IPS DF 6.9 (cell line): ENCODE measurements around the gene ECM1.
A peak's percentile ranks its signal among the peaks of the same experiment; 100 is the strongest.

Experiments
- DNase-seq: peaks from one replicate; pipeline ENCODE4 v3.0.0-alpha.2; 2013; ENCODE audit warnings: low read depth, low spot score
- H3K27ac ChIP-seq: one replicate; pipeline ENCODE4 v1.5.1; 2013; ENCODE audit warnings: low read length, control low read depth
- H3K27me3 ChIP-seq: 2 replicates; pipeline ENCODE4 v1.6.1; 2013; ENCODE audit warnings: mild to moderate bottlenecking, low read length; ENCODE audit not compliant: control insufficient read depth, insufficient read depth
- H3K36me3 ChIP-seq: 2 replicates; pipeline ENCODE4 v1.6.1; 2013; ENCODE audit warnings: low read length; ENCODE audit not compliant: control insufficient read depth, insufficient read depth
- H3K4me1 ChIP-seq: 2 replicates; pipeline ENCODE4 v1.6.1; 2013; ENCODE audit warnings: low read length; ENCODE audit not compliant: control insufficient read depth, insufficient read depth
- H3K4me3 ChIP-seq: 2 replicates; pipeline ENCODE4 v1.5.1; 2013; ENCODE audit warnings: mild to moderate bottlenecking, low read length
- H3K9me3 ChIP-seq: 2 replicates; pipeline ENCODE4 v1.6.1; 2013; ENCODE audit warnings: low read length, inconsistent platforms; ENCODE audit not compliant: control insufficient read depth, insufficient read depth
- WGBS: extraction: QIAGEN DNeasy Blood & Tissue Kit; methylation state at CpG from one replicate; pipeline ENCODE4 v1.1.7; 2013; ENCODE audit warnings: mixed read lengths, missing lambda C conversion rate; ENCODE audit not compliant: insufficient read length, insufficient coverage; 5-methylcytosine and 5-hydroxymethylcytosine counted together

The ECM1 gene

GRCh38 chr1:150507912-150508864 is at the start of gene ECM1:
ECM1 (plus strand) TSS chr1:150508109; CDS start chr1:150508210, 101 bp downstream.
- no peak for DNase-seq
- H3K4me1 ChIP-seq: no peaks in the 10 kb centered on the region
- WGBS: no CpG with 5 or more reads among the region's 7 CpGs
- peaks cover 14% of the 10 kb centered on the region for H3K36me3 ChIP-seq
- no peaks in the 10 kb centered on the region for H3K27me3 ChIP-seq
- no peak within 1 kb of the TSS for H3K4me3 ChIP-seq
- H3K27ac ChIP-seq: no peak within 1 kb of the TSS
- H3K9me3 ChIP-seq: no peaks in the 10 kb centered on the region

DNA sequence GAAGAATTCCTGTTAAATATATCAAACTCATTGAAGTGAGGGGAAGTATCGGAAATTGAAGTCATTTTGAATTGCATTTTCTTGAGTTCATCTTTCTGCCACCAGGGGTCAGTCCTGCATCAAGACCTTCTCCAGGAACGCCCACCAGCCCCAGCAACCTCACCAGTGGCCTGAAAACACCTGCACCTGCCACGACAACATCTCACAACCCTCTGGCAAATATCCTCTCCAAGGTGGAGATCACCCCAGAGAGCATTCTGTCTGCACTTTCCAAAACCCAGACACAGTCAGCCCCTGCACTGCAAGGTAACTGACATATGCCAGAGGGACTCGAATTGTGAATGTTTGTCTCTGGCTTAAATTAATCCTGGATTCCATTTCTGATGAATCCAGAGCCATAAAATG is 43.5 kb upstream of the ECM1 start:
- peak; percentile 41 for DNase-seq

DNA sequence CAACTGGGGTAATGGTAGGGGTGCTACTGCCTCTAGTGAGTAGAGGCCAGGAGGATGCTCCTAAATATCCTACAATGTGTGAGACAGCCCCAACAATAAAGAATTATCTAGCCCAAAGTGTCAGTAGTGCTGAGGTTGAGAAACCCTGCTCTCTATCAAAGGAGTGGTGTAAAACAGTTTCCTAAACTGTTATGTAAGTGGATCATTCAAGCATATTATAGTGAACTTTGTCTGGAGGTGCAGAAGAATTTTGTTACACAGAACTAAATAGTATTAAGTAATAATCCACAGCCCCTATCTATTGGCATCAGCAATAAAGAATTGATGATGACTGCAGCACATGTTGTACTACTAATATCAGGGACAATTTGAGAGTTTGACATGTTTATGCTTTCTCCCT is 40.9 kb upstream of the ECM1 start:
- Histone ChIP-seq H3K4me3 (no peak overlapping the region), H3K27me3 (no peaks in the 10 kb centered on the region), H3K27ac (no peak overlapping the region), H3K9me3 (no peaks in the 10 kb centered on the region), H3K4me1 (no peaks in the 10 kb centered on the region), H3K36me3 (peaks cover 16% of the 10 kb centered on the region)
- no peak for DNase-seq

More for the DNA sequence above, 43.5 kb upstream of the ECM1 start:
- H3K9me3 ChIP-seq: no peaks in the 10 kb centered on the region
- H3K4me3 ChIP-seq: no peak overlapping the region
- no CpG with 5 or more reads among the region's 4 CpGs for WGBS
- H3K27ac ChIP-seq: no peak overlapping the region
- H3K36me3 ChIP-seq: no peaks in the 10 kb centered on the region; the same call in 1 of the 2 replicates
- no peaks in the 10 kb centered on the region for H3K4me1 ChIP-seq
- no peaks in the 10 kb centered on the region for H3K27me3 ChIP-seq

DNA sequence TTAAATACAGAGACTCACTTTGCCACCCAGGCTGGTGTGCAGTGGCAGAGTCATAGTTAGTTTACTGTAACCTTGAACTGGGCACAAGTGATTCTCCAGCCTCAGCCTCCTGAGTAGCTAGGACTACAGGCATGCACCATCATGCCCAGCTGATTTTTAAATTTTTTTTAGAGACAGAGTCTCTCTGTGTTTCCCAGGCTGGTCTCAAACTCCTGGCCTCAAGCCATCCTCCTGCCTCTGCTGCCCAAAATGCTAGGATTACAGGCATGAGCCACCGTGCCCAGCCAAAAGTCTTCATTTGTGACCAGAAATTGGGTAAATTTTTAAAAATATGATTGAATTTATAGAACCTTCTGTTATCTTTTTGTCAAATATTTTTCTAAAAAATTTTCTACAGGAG is 38.6 kb upstream of the ECM1 start:
- Histone ChIP-seq H3K36me3 (peaks cover 16% of the 10 kb centered on the region), H3K27ac (no peak overlapping the region), H3K9me3 (no peaks in the 10 kb centered on the region), H3K27me3 (no peaks in the 10 kb centered on the region), H3K4me1 (peaks cover 1% of the 10 kb centered on the region; the same call in 1 of the 2 replicates), H3K4me3 (no peak overlapping the region)
- DNase-seq: no peak
- no CpG with 5 or more reads among the region's 1 CpG for WGBS

DNA sequence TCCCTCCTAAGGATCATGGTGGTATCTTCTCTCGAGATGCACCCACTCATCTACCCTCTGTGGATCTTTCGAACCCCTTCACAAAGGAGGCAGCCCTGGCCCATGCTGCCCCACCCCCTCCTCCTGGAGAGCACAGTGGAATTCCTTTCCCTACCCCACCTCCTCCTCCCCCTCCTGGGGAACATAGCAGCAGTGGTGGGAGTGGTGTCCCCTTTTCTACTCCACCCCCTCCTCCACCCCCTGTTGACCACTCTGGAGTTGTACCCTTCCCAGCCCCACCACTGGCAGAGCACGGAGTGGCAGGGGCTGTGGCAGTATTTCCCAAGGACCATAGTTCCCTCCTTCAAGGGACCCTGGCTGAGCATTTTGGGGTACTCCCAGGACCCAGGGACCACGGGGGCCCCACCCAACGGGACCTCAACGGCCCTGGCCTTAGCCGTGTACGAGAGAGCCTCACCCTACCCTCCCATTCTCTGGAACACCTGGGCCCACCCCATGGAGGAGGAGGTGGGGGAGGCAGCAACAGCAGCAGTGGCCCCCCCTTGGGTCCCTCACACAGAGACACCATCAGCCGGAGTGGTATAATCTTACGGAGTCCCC is 35.2 kb upstream of the ECM1 start:
- H3K9me3 ChIP-seq: no peaks in the 10 kb centered on the region
- no peak overlapping the region for H3K4me3 ChIP-seq
- no peak for DNase-seq
- no peak overlapping the region for H3K27ac ChIP-seq
- peaks cover 16% of the 10 kb centered on the region for H3K36me3 ChIP-seq
- no CpG with 5 or more reads among the region's 10 CpGs for WGBS
- peaks cover 1% of the 10 kb centered on the region; the same call in 1 of the 2 replicates for H3K4me1 ChIP-seq
- H3K27me3 ChIP-seq: no peaks in the 10 kb centered on the region

- H3K4me3 ChIP-seq: no peak overlapping the region
- peaks cover 1% of the 10 kb centered on the region; the same call in 1 of the 2 replicates for H3K4me1 ChIP-seq
- no peaks in the 10 kb centered on the region for H3K27me3 ChIP-seq
- H3K27ac ChIP-seq: no peak overlapping the region
- no peak for DNase-seq
- WGBS: no CpG with 5 or more reads among the region's 4 CpGs
- H3K36me3 ChIP-seq: peaks cover 16% of the 10 kb centered on the region
- H3K9me3 ChIP-seq: no peaks in the 10 kb centered on the region
These were observed 34.2 kb upstream of the ECM1 start for GRCh38 chr1:150473659-150474058.

GRCh38 chr1:150474869-150475268 is 33.0 kb upstream of the ECM1 start:
- Histone ChIP-seq H3K4me1 (peaks cover 1% of the 10 kb centered on the region; the same call in 1 of the 2 replicates), H3K9me3 (no peaks in the 10 kb centered on the region)

GRCh38 chr1:150476754-150477153 is 31.2 kb upstream of the ECM1 start:
- H3K27me3 ChIP-seq: no peaks in the 10 kb centered on the region
- H3K27ac ChIP-seq: no peak overlapping the region
- DNase-seq: no peak
- no peak overlapping the region for H3K4me3 ChIP-seq
- peaks cover 3% of the 10 kb centered on the region; the same call in 1 of the 2 replicates for H3K36me3 ChIP-seq
- no peaks in the 10 kb centered on the region for H3K9me3 ChIP-seq
- H3K4me1 ChIP-seq: peaks cover 1% of the 10 kb centered on the region; the same call in 1 of the 2 replicates
- WGBS: no CpG with 5 or more reads among the region's 3 CpGs

More at GRCh38 chr1:150474869-150475268, 33.0 kb upstream of the ECM1 start:
- Histone ChIP-seq H3K36me3 (peaks cover 16% of the 10 kb centered on the region), H3K4me3 (no peak overlapping the region), H3K27me3 (no peaks in the 10 kb centered on the region), H3K27ac (no peak overlapping the region)
- no peak for DNase-seq
- WGBS: no CpG with 5 or more reads among the region's 4 CpGs

- no peak for DNase-seq
- WGBS: no CpG with 5 or more reads among the region's 1 CpG
- no peak overlapping the region for H3K27ac ChIP-seq
These were observed 30.6 kb upstream of the ECM1 start for GRCh38 chr1:150477320-150477719.

DNA sequence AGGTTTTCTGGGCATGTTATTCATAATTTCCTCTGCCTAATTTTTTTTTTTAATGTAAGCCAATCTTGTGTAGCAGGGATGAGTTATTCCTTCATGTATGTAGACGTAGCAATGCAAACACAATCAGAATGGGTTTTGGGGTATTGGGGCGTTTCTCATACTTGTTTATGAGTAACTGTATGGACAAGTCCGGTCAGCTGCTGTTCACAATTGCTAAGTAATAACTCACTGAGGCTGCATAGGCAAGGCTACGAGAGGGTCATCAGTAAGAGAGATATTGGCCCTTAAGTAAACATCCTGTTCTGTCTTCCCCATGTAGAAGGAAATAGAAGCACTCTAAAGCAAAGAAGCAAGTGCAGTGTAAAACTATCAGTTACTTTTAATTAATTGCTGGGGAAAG is 30.2 kb upstream of the ECM1 start:
- DNase-seq: no peak
- WGBS: no CpG with 5 or more reads among the region's 4 CpGs
- Histone ChIP-seq H3K4me3 (no peak overlapping the region), H3K27ac (no peak overlapping the region), H3K4me1 (no peaks in the 10 kb centered on the region), H3K27me3 (no peaks in the 10 kb centered on the region), H3K36me3 (no peaks in the 10 kb centered on the region), H3K9me3 (no peaks in the 10 kb centered on the region)

More at GRCh38 chr1:150477320-150477719, 30.6 kb upstream of the ECM1 start:
- H3K4me1 ChIP-seq: peaks cover 1% of the 10 kb centered on the region; the same call in 1 of the 2 replicates
- H3K4me3 ChIP-seq: no peak overlapping the region
- H3K36me3 ChIP-seq: no peaks in the 10 kb centered on the region
- H3K9me3 ChIP-seq: no peaks in the 10 kb centered on the region
- no peaks in the 10 kb centered on the region for H3K27me3 ChIP-seq
